HepG2 (cell line): Measurements from ENCODE around the gene ABHD6. TPM values are rescaled to one million over a fixed set of nuclear protein-coding genes. Genes with fewer than 3 reads are reported as not detected.
A peak's percentile ranks its signal among the peaks of the same experiment; 100 is the strongest.

Experiments
- CSRNP2 ChIP-seq: sonication (generic); formaldehyde crosslinking; conservative IDR thresholded peaks from 2 replicates; pipeline ENCODE4 v1.8.0; 2022; ENCODE audit warnings: low read depth, missing genetic modification reagents
- HDAC2 ChIP-seq: sonication (generic); formaldehyde crosslinking; IDR thresholded peaks from 2 replicates; pipeline ENCODE4 v1.4.0; 2020; ENCODE audit warnings: missing genetic modification reagents
- KLF16 ChIP-seq, 2 experiments: sonication (generic) in 1 of 2; formaldehyde crosslinking in 1 of 2; IDR thresholded peaks; 2 replicates each; pipeline versions ENCODE4 v1.6.1 to v1.8.0; 2016 to 2023; ENCODE audit warnings: missing genetic modification reagents in 2 of 2, missing compliant biosample characterization in 1 of 2
- MBNL3 ChIP-seq: fragments of 250-450 bp; sonication (Bioruptor Pico); conservative IDR thresholded peaks from 2 replicates; pipeline ENCODE4 v1.8.0; 2022; ENCODE audit warnings: mild to moderate bottlenecking, inconsistent platforms
- MEF2D ChIP-seq: sonication (generic); formaldehyde crosslinking; IDR thresholded peaks from 2 replicates; pipeline ENCODE4 v1.5.1; 2020; ENCODE audit warnings: mild to moderate bottlenecking, missing genetic modification reagents
- MNT ChIP-seq: fragments of 450-650 bp; IDR thresholded peaks from 2 replicates; pipeline ENCODE4 v1.6.1; 2016
- MYPOP ChIP-seq: sonication (generic); formaldehyde crosslinking; IDR thresholded peaks from 2 replicates; pipeline ENCODE4 v1.8.1; 2023; ENCODE audit warnings: mild to moderate bottlenecking, moderate library complexity, missing genetic modification reagents
- NFKB2 ChIP-seq: sonication (generic); formaldehyde crosslinking; IDR thresholded peaks from 2 replicates; pipeline ENCODE4 v1.4.0; 2020; ENCODE audit warnings: missing genetic modification reagents, borderline replicate concordance
- NONO ChIP-seq, 2 experiments: fragments of 450-650 bp in 1 of 2; sonication (generic) in 1 of 2; formaldehyde crosslinking in 1 of 2; IDR thresholded peaks in 1 of 2; conservative IDR thresholded peaks in 1 of 2; 2 replicates each; pipeline versions ENCODE4 v1.6.1 to v1.8.0; 2017 to 2022; ENCODE audit warnings: mild to moderate bottlenecking in 1 of 2, missing genetic modification reagents in 1 of 2, moderate library complexity in 1 of 2
- NRL ChIP-seq: sonication (generic); formaldehyde crosslinking; IDR thresholded peaks from 2 replicates; pipeline ENCODE4 v1.5.0; 2020; ENCODE audit warnings: missing genetic modification reagents, mild to moderate bottlenecking, moderate library complexity, borderline replicate concordance
- PAWR ChIP-seq: sonication (generic); formaldehyde crosslinking; IDR thresholded peaks from 2 replicates; pipeline ENCODE4 v1.4.0; 2020; ENCODE audit warnings: missing genetic modification reagents, mild to moderate bottlenecking, borderline replicate concordance
- RXRB ChIP-seq: IDR thresholded peaks from 2 replicates; pipeline ENCODE4 v1.6.1; 2016; ENCODE audit warnings: borderline replicate concordance, missing genetic modification reagents, missing compliant biosample characterization
- SAFB2 ChIP-seq: sonication (generic); formaldehyde crosslinking; IDR thresholded peaks from 2 replicates; pipeline ENCODE4 v1.5.1; 2020; ENCODE audit warnings: missing genetic modification reagents, low read depth, mild to moderate bottlenecking, borderline replicate concordance
- SRSF9 ChIP-seq: fragments of 200-400 bp; formaldehyde crosslinking; IDR thresholded peaks from 2 replicates; pipeline ENCODE4 v1.6.1; 2018; ENCODE audit warnings: borderline replicate concordance, mild to moderate bottlenecking, low read depth, low read length; ENCODE audit not compliant: insufficient read depth, poor library complexity, severe bottlenecking
- TBX2 ChIP-seq: sonication (generic); formaldehyde crosslinking; IDR thresholded peaks from 2 replicates; pipeline ENCODE4 v1.5.0; 2020; ENCODE audit warnings: missing genetic modification reagents, mild to moderate bottlenecking, borderline replicate concordance
- ZFP1 ChIP-seq: IDR thresholded peaks from 2 replicates; pipeline ENCODE4 v1.6.1; 2016
- ZNF232 ChIP-seq: sonication (generic); formaldehyde crosslinking; IDR thresholded peaks from 2 replicates; pipeline ENCODE4 v1.4.0; 2020; ENCODE audit warnings: missing genetic modification reagents, borderline replicate concordance
- ZNF430 ChIP-seq: sonication (generic); formaldehyde crosslinking; IDR thresholded peaks from 2 replicates; pipeline ENCODE4 v1.9.0; 2021; ENCODE audit warnings: mild to moderate bottlenecking, missing genetic modification reagents
- ZNF484 ChIP-seq: sonication (generic); formaldehyde crosslinking; IDR thresholded peaks from 2 replicates; pipeline ENCODE4 v1.5.1; 2020; ENCODE audit warnings: mild to moderate bottlenecking, low read depth, missing genetic modification reagents, borderline replicate concordance
- ZNF543 ChIP-seq: sonication (generic); formaldehyde crosslinking; IDR thresholded peaks from 2 replicates; pipeline ENCODE4 v1.4.0; 2020; ENCODE audit warnings: mild to moderate bottlenecking, missing genetic modification reagents
- ZNF572 ChIP-seq: sonication (generic); formaldehyde crosslinking; IDR thresholded peaks from 2 replicates; pipeline ENCODE4 v1.5.1; 2020; ENCODE audit warnings: mild to moderate bottlenecking, missing genetic modification reagents
- ZNF737 ChIP-seq: sonication (generic); formaldehyde crosslinking; IDR thresholded peaks from 2 replicates; pipeline ENCODE4 v1.5.0; 2020; ENCODE audit warnings: missing genetic modification reagents, mild to moderate bottlenecking, borderline replicate concordance
- polyA plus RNA-seq, 8 experiments: library from polyadenylated mRNA; depleted of rRNA in 3 of 8; stranded (reverse) in 7 of 8; unstranded in 1 of 8; fragments of >200 nt; fragmentation: Illumina TruSeq in 4 of 8; extraction: Trizol in 4 of 8; gene quantifications; 2 replicates each; pipeline versions ENCODE4 v1.2.1 to v1.2.3, GENCODE V29; 2011 to 2016; ENCODE audit warnings: low read depth in 4 of 8, missing spikeins in 1 of 8, mixed read lengths in 1 of 8; ENCODE audit not compliant: insufficient read depth in 1 of 8
- total RNA-seq, 5 experiments: library from RNA; depleted of rRNA; stranded (reverse); fragments of >200 nt; fragmentation: Illumina TruSeq; extraction: Trizol; gene quantifications; 2 replicates each; pipeline ENCODE4 v1.2.3, GENCODE V29; 2016; ENCODE audit warnings: low read depth in 1 of 5

Gene ABHD6
- total and polyA plus RNA-seq, 2 of the 13 experiments (the other 11 are each of a cell fraction or from before 2014, with no cell fraction given) = 9.0 to 17.2 TPM

- TF ChIP-seq ZNF232 (CRISPR knock-in tag) (peak; percentile 75; the same call in 1 of the 2 replicates), MYPOP (CRISPR knock-in tag) (peak; percentile 53; the same call in 1 of the 2 replicates), ZNF484 (no peak), KLF16 (CRISPR knock-in tag; IDR thresholded peaks at IDR 0.05) (peak; percentile 27 to 46; a peak in 1 of 4 replicates), RXRB (CRISPR knock-in tag) (peak; percentile 71), MEF2D (peak; percentile 54; the same call in 1 of the 2 replicates), ZNF543 (CRISPR knock-in tag) (no peak), TBX2 (CRISPR knock-in tag) (peak; percentile 49; the same call in 1 of the 2 replicates), PAWR (no peak), ZNF572 (CRISPR knock-in tag) (peak; percentile 19; the same call in 1 of the 2 replicates), MNT (peak; percentile 57), NFKB2 (peak; percentile 69; the same call in 1 of the 2 replicates), HDAC2 (peak; percentile 79), ZFP1 (CRISPR knock-in tag) (peak; percentile 60; the same call in 1 of the 2 replicates), SRSF9 (no peak), SAFB2 (CRISPR knock-in tag) (no peak), ZNF737 (CRISPR knock-in tag) (0 out of 2 replicates have a peak, but pooled peaks have one; percentile 41), MBNL3 (CRISPR knock-in tag) (no peak), CSRNP2 (CRISPR knock-in tag) (no peak), ZNF430 (CRISPR knock-in tag) (no peak), NONO (IDR thresholded peaks at IDR 0.05) (no peak), NONO (CRISPR knock-in tag; conservative IDR thresholded peaks at IDR 0.05) (peak; percentile 53; the same call in 1 of the 2 replicates), NRL (CRISPR knock-in tag) (no peak)
Observed at GRCh38 chr3:58217209-58217811, 20.3 kb upstream of the ABHD6 start (continued).
